Stimulated activated memory B cell treated with anti-CD40 and anti-IgM and Interleukin-4, amounts not matched to agents 10 μg/mL and 1 μg/mL and 100 μg/mL, for 72 hours (primary cell): ENCODE measurements around the gene CFDP1.
A peak's percentile ranks its signal among the peaks of the same experiment; 100 is the strongest.

Experiments
- ATAC-seq: fragments of 150-1000 bp; cut with Tn5 transposase; 2 replicates; pipeline ENCODE4 v1.10.0; 2021
- H3K27ac Mint-ChIP-seq: one replicate; pipeline ENCODE4 v1.8.0; 2022; ENCODE audit warnings: mild to moderate bottlenecking, mixed read lengths
- H3K27me3 Mint-ChIP-seq: one replicate; pipeline ENCODE4 v1.8.0; 2022; ENCODE audit warnings: mixed read lengths
- H3K36me3 Mint-ChIP-seq: one replicate; pipeline ENCODE4 v1.8.0; 2022; ENCODE audit warnings: mixed read lengths
- H3K4me1 Mint-ChIP-seq: one replicate; pipeline ENCODE4 v1.8.0; 2022; ENCODE audit warnings: mixed read lengths
- H3K4me3 Mint-ChIP-seq: one replicate; pipeline ENCODE4 v1.8.0; 2022; ENCODE audit warnings: mild to moderate bottlenecking, moderate library complexity, mixed read lengths
- H3K9me3 Mint-ChIP-seq: one replicate; pipeline ENCODE4 v1.8.0; 2022; ENCODE audit warnings: mixed read lengths

CFDP1 gene

GRCh38 chr16:75257886-75258806, 175.2 kb downstream of the CFDP1 start:
- Mint-ChIP-seq H3K27ac (no peak overlapping the region), H3K27me3 (peaks cover 91% of the 10 kb centered on the region), H3K4me1 (no peaks in the 10 kb centered on the region), H3K36me3 (no peaks in the 10 kb centered on the region), H3K9me3 (no peaks in the 10 kb centered on the region), H3K4me3 (no peak overlapping the region)
- ATAC-seq: no peak

GRCh38 chr16:75256696-75257343, 176.5 kb downstream of the CFDP1 start:
- Mint-ChIP-seq H3K4me3 (no peak overlapping the region), H3K27me3 (peaks cover 91% of the 10 kb centered on the region), H3K9me3 (no peaks in the 10 kb centered on the region), H3K4me1 (peaks cover 5% of the 10 kb centered on the region), H3K36me3 (no peaks in the 10 kb centered on the region), H3K27ac (no peak overlapping the region)
- ATAC-seq: no peak

DNA sequence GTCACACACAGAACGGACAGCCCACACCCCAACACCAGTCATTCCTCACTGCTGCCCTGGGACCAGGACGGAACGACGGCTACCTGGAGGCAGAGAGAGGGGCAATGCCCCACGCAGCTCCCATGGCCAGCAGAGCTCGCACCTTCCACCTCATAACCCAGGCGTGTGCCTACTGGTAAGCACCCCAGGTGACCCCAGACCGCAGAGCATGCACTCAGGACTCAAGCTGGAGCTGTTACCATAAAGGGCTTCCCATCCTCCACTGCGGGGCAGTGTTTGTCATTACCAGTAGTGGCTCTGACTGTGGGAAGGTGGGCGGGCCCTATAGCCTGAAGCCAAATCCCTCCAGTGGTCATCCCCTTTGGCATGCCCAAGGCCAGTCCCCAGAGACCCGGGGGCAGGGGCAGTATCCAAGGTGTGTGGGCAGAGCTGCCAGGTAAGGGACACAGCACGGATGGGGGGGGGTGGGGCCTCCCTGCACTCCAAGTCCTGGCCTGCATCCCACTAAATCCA, 177.2 kb downstream of the CFDP1 start:
- peaks cover 88% of the 10 kb centered on the region for H3K27me3 Mint-ChIP-seq
- no peak for ATAC-seq
- H3K9me3 Mint-ChIP-seq: no peaks in the 10 kb centered on the region
- peaks cover 8% of the 10 kb centered on the region for H3K4me1 Mint-ChIP-seq
- H3K4me3 Mint-ChIP-seq: no peak overlapping the region
- H3K36me3 Mint-ChIP-seq: no peaks in the 10 kb centered on the region
- no peak overlapping the region for H3K27ac Mint-ChIP-seq

GRCh38 chr16:75254359-75254837, 178.9 kb downstream of the CFDP1 start:
- Mint-ChIP-seq H3K4me1 (peaks cover 17% of the 10 kb centered on the region), H3K27me3 (peaks cover 95% of the 10 kb centered on the region), H3K9me3 (no peaks in the 10 kb centered on the region), H3K36me3 (no peaks in the 10 kb centered on the region), H3K27ac (no peak overlapping the region), H3K4me3 (no peak overlapping the region)
- ATAC-seq: no peak

DNA sequence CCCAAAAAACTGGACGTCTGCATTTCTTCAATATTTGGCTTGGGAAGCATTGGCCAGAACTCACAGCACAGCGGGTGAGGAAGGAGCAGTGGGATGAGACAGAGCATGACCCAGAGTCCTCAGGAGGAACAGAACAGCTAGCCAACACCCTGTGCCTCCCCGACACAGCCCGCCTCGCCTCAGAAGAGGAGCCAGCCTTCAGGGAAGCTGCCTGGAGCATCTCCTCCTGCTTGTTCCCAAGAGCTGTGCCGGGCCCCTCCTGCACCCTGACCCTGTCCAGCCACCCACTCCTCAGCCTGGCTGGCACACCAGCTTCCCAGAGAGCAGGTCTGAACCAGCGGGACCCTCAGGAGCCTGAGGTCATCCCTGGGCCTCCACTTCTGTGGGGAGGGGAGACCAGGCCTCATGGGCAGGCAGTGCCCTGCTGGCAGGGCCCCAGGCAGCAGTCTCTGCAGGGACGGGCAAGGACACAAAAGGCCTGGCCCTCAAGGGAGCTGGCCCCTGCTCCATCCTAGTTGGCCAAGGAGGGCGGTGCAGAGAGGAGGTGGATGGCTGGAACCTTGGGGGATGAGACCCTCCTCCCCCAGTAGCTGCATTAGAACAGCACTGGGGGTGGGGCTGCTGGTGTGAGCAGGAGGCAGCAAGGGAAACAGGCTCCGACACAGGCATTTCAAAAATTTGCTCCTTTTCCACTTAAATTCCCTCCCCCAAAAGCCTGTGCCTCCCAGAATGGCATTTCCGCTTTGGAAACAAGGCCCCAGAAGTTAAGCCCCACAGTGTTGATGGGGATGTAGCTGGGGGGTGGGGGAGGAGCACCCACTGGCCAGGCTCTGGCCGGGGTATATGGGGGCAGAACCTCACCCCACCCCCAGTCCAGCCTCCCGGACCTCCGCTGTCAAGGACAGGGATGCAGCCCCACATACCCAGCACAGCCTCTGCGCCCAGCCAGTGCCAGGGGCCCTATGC, 180.1 kb downstream of the CFDP1 start:
- Mint-ChIP-seq H3K4me1 (peaks cover 23% of the 10 kb centered on the region), H3K36me3 (no peaks in the 10 kb centered on the region), H3K4me3 (no peak overlapping the region), H3K9me3 (no peaks in the 10 kb centered on the region), H3K27me3 (peaks cover 95% of the 10 kb centered on the region), H3K27ac (no peak overlapping the region)
- no peak for ATAC-seq

DNA sequence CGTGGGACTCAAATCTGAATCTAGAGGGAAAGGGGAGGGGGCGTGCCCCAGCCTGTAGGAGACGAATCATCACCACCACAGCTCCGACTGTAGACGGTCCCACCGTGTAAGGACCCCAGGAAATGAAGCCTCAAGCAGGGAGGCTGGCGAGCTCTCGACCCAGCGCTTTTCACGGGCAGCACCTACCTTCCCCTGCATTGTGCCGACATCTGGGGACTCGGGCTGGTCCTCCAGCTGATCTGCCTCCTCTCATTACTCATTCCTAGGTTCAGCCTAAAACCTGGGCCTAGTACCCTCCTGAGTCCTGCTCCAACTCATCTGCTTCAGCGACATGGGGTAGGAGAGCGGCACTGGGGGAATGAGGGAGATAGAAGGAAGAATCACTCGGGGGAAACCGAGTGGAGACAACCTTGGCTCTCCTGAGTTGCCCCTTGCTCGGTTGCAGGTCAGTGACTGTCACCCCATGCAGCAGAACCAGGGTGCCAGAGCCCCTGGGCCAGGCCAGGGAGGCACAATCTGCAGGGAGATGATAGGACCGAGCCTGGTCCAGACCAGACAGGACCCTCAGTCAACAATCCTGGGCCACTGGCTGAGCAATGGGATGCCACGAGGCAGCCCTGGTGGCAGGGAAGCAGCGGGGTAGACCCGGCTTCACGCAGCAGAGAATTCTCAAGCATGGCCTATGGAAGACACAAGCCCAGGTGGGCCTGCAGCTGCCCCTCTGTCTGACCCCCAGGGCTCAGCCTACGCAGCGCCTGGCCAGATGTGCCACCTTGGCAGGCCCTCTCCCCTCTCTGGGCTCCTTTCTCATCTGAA, 181.0 kb downstream of the CFDP1 start:
- Mint-ChIP-seq H3K9me3 (no peaks in the 10 kb centered on the region), H3K4me1 (peaks cover 23% of the 10 kb centered on the region), H3K27ac (no peak overlapping the region), H3K36me3 (no peaks in the 10 kb centered on the region), H3K27me3 (peaks cover 95% of the 10 kb centered on the region), H3K4me3 (peak overlapping the region; percentile 76)
- no peak for ATAC-seq

GRCh38 chr16:75251280-75252048, 181.8 kb downstream of the CFDP1 start, which contains the start of gene BCAR1:
BCAR1 (minus strand) TSS chr16:75251624; CDS start chr16:75251482, 142 bp downstream.
- peaks cover 23% of the 10 kb centered on the region for H3K4me1 Mint-ChIP-seq
- peak within 1 kb of the TSS; percentile 76 for H3K4me3 Mint-ChIP-seq
- H3K27ac Mint-ChIP-seq: no peak within 1 kb of the TSS
- H3K9me3 Mint-ChIP-seq: no peaks in the 10 kb centered on the region
- no peaks in the 10 kb centered on the region for H3K36me3 Mint-ChIP-seq
- peaks cover 95% of the 10 kb centered on the region for H3K27me3 Mint-ChIP-seq
- peak; percentile 5 for ATAC-seq

DNA sequence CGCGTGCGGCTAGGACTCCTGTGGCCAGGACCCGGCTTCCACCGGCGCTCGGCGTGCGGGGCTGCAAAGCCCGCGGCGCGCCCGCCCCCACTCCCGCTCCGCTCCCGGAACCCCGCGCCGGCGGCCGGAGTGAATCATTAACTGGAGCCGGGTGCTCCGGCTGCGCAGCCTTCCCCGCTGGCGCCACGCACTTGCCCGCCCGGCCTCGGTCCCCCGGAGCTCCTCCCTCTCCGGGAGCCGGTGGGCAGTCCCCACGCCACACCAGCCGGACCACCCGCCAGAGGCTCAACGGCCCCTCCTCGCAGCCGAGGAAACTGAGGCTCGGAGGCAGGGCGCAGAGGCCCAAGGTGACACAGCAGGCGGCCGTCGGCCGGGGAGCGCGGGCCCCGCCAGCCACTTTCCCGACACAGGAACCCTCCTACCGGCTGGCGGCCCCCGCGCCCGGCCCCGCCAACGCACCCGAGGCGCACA, 182.5 kb downstream of the CFDP1 start:
- ATAC-seq: no peak
- Mint-ChIP-seq H3K36me3 (no peaks in the 10 kb centered on the region), H3K9me3 (no peaks in the 10 kb centered on the region), H3K4me1 (peaks cover 23% of the 10 kb centered on the region), H3K27me3 (peaks cover 96% of the 10 kb centered on the region), H3K27ac (no peak overlapping the region), H3K4me3 (no peak overlapping the region)

- H3K4me1 Mint-ChIP-seq: peaks cover 23% of the 10 kb centered on the region
- no peak overlapping the region for H3K27ac Mint-ChIP-seq
- no peaks in the 10 kb centered on the region for H3K36me3 Mint-ChIP-seq
- ATAC-seq: no peak
- no peaks in the 10 kb centered on the region for H3K9me3 Mint-ChIP-seq
- peak overlapping the region; percentile 32 for H3K4me3 Mint-ChIP-seq
- H3K27me3 Mint-ChIP-seq: peaks cover 96% of the 10 kb centered on the region
Measured at GRCh38 chr16:75250089-75250808, 183.1 kb downstream of the CFDP1 start.

- Mint-ChIP-seq H3K4me3 (no peak overlapping the region), H3K27ac (no peak overlapping the region), H3K36me3 (no peaks in the 10 kb centered on the region), H3K4me1 (peaks cover 30% of the 10 kb centered on the region), H3K9me3 (no peaks in the 10 kb centered on the region), H3K27me3 (peaks cover 96% of the 10 kb centered on the region)
- no peak for ATAC-seq
Measured at GRCh38 chr16:75249441-75249840, 183.9 kb downstream of the CFDP1 start.

DNA sequence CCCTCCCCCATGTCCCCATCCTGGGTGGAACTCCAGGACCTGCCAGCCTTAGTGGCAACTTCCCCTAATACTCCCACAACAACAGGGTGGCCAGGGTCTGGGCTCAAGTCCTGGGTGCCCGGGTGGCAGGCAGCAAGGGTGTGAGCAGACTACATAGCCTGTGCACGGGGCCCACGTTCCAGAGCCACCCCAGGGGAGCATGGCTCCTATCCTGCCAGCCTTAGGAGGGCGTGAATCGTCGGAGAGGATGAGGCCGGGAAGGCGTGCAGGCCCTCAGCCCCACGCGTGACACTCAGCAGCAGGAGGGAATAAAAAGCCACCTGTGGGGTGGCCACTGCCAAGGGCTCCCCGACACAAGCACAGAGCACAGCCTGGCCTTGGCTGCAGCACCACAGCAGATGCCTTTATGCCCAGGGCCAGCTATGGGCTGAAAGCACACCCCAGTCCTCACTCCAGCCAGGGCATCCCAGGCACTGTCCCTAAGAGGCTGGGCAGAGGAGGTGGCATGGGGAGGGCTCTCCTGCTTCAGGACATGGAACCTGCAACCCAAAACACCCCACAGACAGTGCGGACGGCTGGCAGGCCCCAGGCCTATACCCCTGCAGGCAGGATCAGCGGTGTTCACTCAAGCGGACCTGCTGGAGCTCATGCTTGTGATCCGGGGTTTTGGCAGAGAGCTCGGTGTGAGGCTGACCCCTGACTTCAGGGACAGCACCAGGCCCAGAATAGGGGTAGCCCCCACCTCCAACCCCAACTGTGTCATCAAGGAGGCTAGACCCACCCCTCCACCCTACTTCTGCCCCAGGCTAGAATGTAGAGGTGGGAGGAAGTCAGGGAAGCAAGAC, 184.5 kb downstream of the CFDP1 start:
- peaks cover 96% of the 10 kb centered on the region for H3K27me3 Mint-ChIP-seq
- H3K4me3 Mint-ChIP-seq: no peak overlapping the region

DNA sequence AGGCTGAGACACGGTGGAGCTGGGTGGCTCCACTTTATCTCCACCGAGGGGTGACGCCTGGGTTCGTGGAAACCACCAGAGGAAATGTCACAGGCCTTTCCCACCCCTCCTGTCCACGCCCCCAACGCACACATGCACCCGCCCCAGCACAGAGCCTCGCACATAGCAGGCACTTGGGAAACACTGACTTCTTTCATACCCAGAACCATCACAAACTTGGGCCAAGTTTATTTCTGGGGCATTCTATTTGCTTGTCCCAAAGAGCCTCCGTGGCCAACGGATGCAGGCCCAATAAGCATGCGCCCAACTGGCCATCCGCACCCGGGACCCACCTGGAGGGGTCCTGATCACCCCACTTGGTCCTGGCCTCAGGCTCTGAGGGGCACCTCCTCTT, 185.2 kb downstream of the CFDP1 start:
- no peak overlapping the region for H3K4me3 Mint-ChIP-seq
- H3K27me3 Mint-ChIP-seq: peaks cover 96% of the 10 kb centered on the region
- H3K27ac Mint-ChIP-seq: no peak overlapping the region
- peaks cover 39% of the 10 kb centered on the region for H3K4me1 Mint-ChIP-seq
- no peaks in the 10 kb centered on the region for H3K36me3 Mint-ChIP-seq
- H3K9me3 Mint-ChIP-seq: no peaks in the 10 kb centered on the region
- ATAC-seq: no peak

More for the DNA sequence above, 184.5 kb downstream of the CFDP1 start:
- H3K36me3 Mint-ChIP-seq: no peaks in the 10 kb centered on the region
- peaks cover 37% of the 10 kb centered on the region for H3K4me1 Mint-ChIP-seq
- H3K9me3 Mint-ChIP-seq: no peaks in the 10 kb centered on the region
- H3K27ac Mint-ChIP-seq: no peak overlapping the region
- no peak for ATAC-seq
